Adrenal gland (tissue), 12 donors: Measurements from ENCODE around the gene EBF3. TPM values are rescaled to one million over a fixed set of nuclear protein-coding genes. Genes with fewer than 3 reads are reported as not detected.

Experiments used
- DNase-seq, 7 donors: peaks; one replicate each; pipeline ENCODE4 v3.0.0-alpha.2; 2019 to 2020
- H3K27ac ChIP-seq, 5 donors: fragments of 200-600 bp; sonication (generic) in 4 of 5; 1 replicate in 3 of 5; 2 replicates in 2 of 5; pipeline versions ENCODE4 v1.5.1 to v1.8.0; 2016 to 2020; ENCODE audit warnings: mild to moderate bottlenecking in 1 of 5
- H3K27me3 ChIP-seq: fragments of 200-600 bp; 2 replicates; pipeline ENCODE4 v1.8.0; 2021
- H3K36me3 ChIP-seq, 2 donors: fragments of 200-600 bp; replicated peaks in 1 of 2; 1 replicate in 1 of 2; 2 replicates in 1 of 2; pipeline versions ENCODE4 v1.5.1 to v1.8.0; 2018 to 2022
- H3K4me1 ChIP-seq, 2 donors: fragments of 200-600 bp; replicated peaks in 1 of 2; 1 replicate in 1 of 2; 2 replicates in 1 of 2; pipeline versions ENCODE4 v1.5.1 to v1.8.0; 2018 to 2021
- H3K4me3 ChIP-seq, 4 donors: fragments of 200-600 bp; sonication (generic) in 3 of 4; one replicate each; pipeline ENCODE4 v1.5.1; 2016 to 2018
- H3K9me3 ChIP-seq, 3 donors: fragments of 200-600 bp; sonication (generic) in 1 of 3; replicated peaks in 1 of 3; 1 replicate in 2 of 3; 2 replicates in 1 of 3; pipeline versions ENCODE4 v1.5.1 to v1.8.0; 2016 to 2021
- CTCF ChIP-seq, 6 experiments: fragments of 450-650 bp in 4 of 6; fragments of 200-600 bp in 2 of 6; sonication (generic) in 1 of 6; IDR thresholded peaks; 1 replicate in 5 of 6; 2 replicates in 1 of 6; pipeline versions ENCODE4 v1.5.1 to v1.8.0; 2016 to 2021; ENCODE audit warnings: antibody characterized with exemption in 6 of 6, mild to moderate bottlenecking in 2 of 6, moderate library complexity in 1 of 6
- POLR2A ChIP-seq, 2 donors: fragments of 450-650 bp; IDR thresholded peaks; one replicate each; pipeline ENCODE4 v1.6.1; 2017; ENCODE audit warnings: antibody characterized with exemption in 2 of 2, mild to moderate bottlenecking in 2 of 2, moderate library complexity in 1 of 2
- WGBS, 4 donors: extraction: QIAGEN DNeasy Blood & Tissue Kit in 2 of 4; methylation state at CpG; one replicate each; pipeline versions ENCODE4 v1.1.5 to v1.1.7; 2013 to 2017; 5-methylcytosine and 5-hydroxymethylcytosine counted together
- intact Hi-C, 2 donors: fragments of 100-400 bp; cut with DNase I; formaldehyde crosslinking; loops; one replicate each; pipeline versions ENCODE4 v1.14.1 to v1.15.0; 2022 to 2023
- polyA plus RNA-seq, 3 donors: library from polyadenylated mRNA; stranded (reverse); fragments of 200-250 nt in 2 of 3; fragments of 350-450 nt in 1 of 3; fragmentation: Illumina TruSeq in 1 of 3; extraction: RNeasy Lipid Tissue Mini Kit (QIAGEN cat#74804) in 1 of 3; gene quantifications; one replicate each; pipeline ENCODE4 v1.2.3, GENCODE V29; 2013 to 2014
- total RNA-seq, 9 donors: library from RNA; depleted of rRNA in 4 of 9; stranded (reverse); fragments of >200 nt in 4 of 9; fragments of 120-200 nt in 1 of 9; fragmentation: NEBNext Ultra II Directional in 1 of 9; extraction: Animal tissue kit (Norgen Biotek cat#: 25700) in 1 of 9; gene quantifications; one replicate each; pipeline versions ENCODE4 v1.1.0 to v1.2.4, GENCODE V29; 2013 to 2023
- donor health status: healthy with polysubstance abuse.
- donor health status: Bipolar disorder and iron deficiency.
- donor health status: DM: yes; HTN: yes; CAD: no.
- donor health status: DM: no; HTN: no; CAD: no.
- donor health status: DM: no; HTN: no; CAD: no.
- donor health status: DM: yes; HTN: yes; CAD: no.

The EBF3 gene
- total and polyA plus RNA-seq, 12 donors = 0.12 to 2.2 (median 0.53) TPM; not detected in 1

- intact Hi-C loops = no loop called here
- no peak for DNase-seq
- Histone ChIP-seq H3K27ac (no peak overlapping the region), H3K4me1 (no peaks in the 10 kb centered on the region), H3K27me3 (no peaks in the 10 kb centered on the region), H3K9me3 (no peaks in the 10 kb centered on the region), H3K4me3 (no peak overlapping the region), H3K36me3 (no peaks in the 10 kb centered on the region)
- TF ChIP-seq CTCF (IDR thresholded peaks at IDR 0.05) = no peak
- 93 to 96% (median 95%) methylated on average over 22 of the region's 22 CpGs for WGBS, 4 donors
Observed at GRCh38 chr10:129793996-129794395, 170.1 kb downstream of the EBF3 start.

GRCh38 chr10:129793479-129793878 is 170.6 kb downstream of the EBF3 start:
- no peaks in the 10 kb centered on the region for H3K36me3 ChIP-seq
- H3K27me3 ChIP-seq = no peaks in the 10 kb centered on the region
- WGBS, 4 donors = 77 to 83% (median 81%) methylated on average over 6 of the region's 6 CpGs
- TF ChIP-seq POLR2A (IDR thresholded peaks at IDR 0.05) (no peak), CTCF (IDR thresholded peaks at IDR 0.05) (no peak)
- no peaks in the 10 kb centered on the region for H3K9me3 ChIP-seq
- intact Hi-C loops = no loop called here
- no peaks in the 10 kb centered on the region for H3K4me1 ChIP-seq
- no peak overlapping the region for H3K4me3 ChIP-seq
- no peak overlapping the region for H3K27ac ChIP-seq
- no peak for DNase-seq

- intact Hi-C loops = no loop called here
- WGBS, 4 donors = 90 to 95% (median 92%) methylated on average over 10 of the region's 10 CpGs
- Histone ChIP-seq H3K4me1 (no peaks in the 10 kb centered on the region), H3K27me3 (no peaks in the 10 kb centered on the region), H3K9me3 (no peaks in the 10 kb centered on the region), H3K4me3 (no peak overlapping the region), H3K36me3 (no peaks in the 10 kb centered on the region), H3K27ac (no peak overlapping the region)
- TF ChIP-seq POLR2A (IDR thresholded peaks at IDR 0.05) = no peak
- no peak for TF ChIP-seq CTCF (IDR thresholded peaks at IDR 0.05)
- DNase-seq = no peak
Observed at GRCh38 chr10:129792864-129793263, 171.2 kb downstream of the EBF3 start.

- Histone ChIP-seq H3K4me1 (no peaks in the 10 kb centered on the region), H3K27ac (no peak overlapping the region), H3K4me3 (no peak overlapping the region), H3K9me3 (no peaks in the 10 kb centered on the region), H3K27me3 (no peaks in the 10 kb centered on the region), H3K36me3 (no peaks in the 10 kb centered on the region)
- no peak for DNase-seq
- no peak for TF ChIP-seq POLR2A (IDR thresholded peaks at IDR 0.05)
- TF ChIP-seq CTCF (IDR thresholded peaks at IDR 0.05) = no peak
- intact Hi-C loops = no loop called here
- WGBS, 4 donors = 87 to 95% (median 90%) methylated on average over 7 of the region's 7 CpGs
Observed at GRCh38 chr10:129792141-129792540, 171.9 kb downstream of the EBF3 start.
